Measurements from ENCODE around the gene C8A.

The C8A gene

GRCh38 chr1:56927171-56927570, 72.6 kb downstream of the C8A start:
- no peak for DNase-seq (ENCODE audit: low read depth)

GRCh38 chr1:56927986-56928385, 73.4 kb downstream of the C8A start:
- no peak for DNase-seq (ENCODE audit: low read depth)

- DNase-seq (ENCODE audit: low read depth), result no peak
These were observed 74.9 kb downstream of the C8A start for GRCh38 chr1:56929492-56929891.

- no peak for DNase-seq (ENCODE audit: low read depth)
These were observed 76.6 kb downstream of the C8A start for GRCh38 chr1:56931211-56931610.

GRCh38 chr1:56931686-56932085, 77.1 kb downstream of the C8A start:
- no peak for DNase-seq (ENCODE audit: low read depth)

GRCh38 chr1:56933161-56933560, 78.6 kb downstream of the C8A start:
- DNase-seq (ENCODE audit: low read depth), result no peak

GRCh38 chr1:56933606-56934005, 79.0 kb downstream of the C8A start:
- DNase-seq (ENCODE audit: low read depth), result no peak

GRCh38 chr1:56934430-56935060, 79.9 kb downstream of the C8A start:
- no peak for DNase-seq (ENCODE audit: low read depth)

- DNase-seq (ENCODE audit: low read depth), result no peak
These were observed 84.0 kb downstream of the C8A start for GRCh38 chr1:56938646-56939045.

GRCh38 chr1:56939209-56939608, 84.6 kb downstream of the C8A start:
- no peak for DNase-seq (ENCODE audit: low read depth)

- DNase-seq (ENCODE audit: low read depth), result no peak
These were observed 85.4 kb downstream of the C8A start for GRCh38 chr1:56940039-56940438.

GRCh38 chr1:56948403-56949023, 93.9 kb downstream of the C8A start:
- no peak for DNase-seq (ENCODE audit: low read depth)

GRCh38 chr1:56952501-56952900, 97.9 kb downstream of the C8A start:
- no peak for DNase-seq (ENCODE audit: low read depth)

GRCh38 chr1:56953386-56953785, 98.8 kb downstream of the C8A start:
- DNase-seq (ENCODE audit: low read depth), result no peak

- no peak for DNase-seq (ENCODE audit: low read depth)
These were observed 100.1 kb downstream of the C8A start for GRCh38 chr1:56954664-56955063.

GRCh38 chr1:56957931-56958330, 103.3 kb downstream of the C8A start:
- DNase-seq (ENCODE audit: low read depth), result no peak

- peak; percentile 8 for DNase-seq (ENCODE audit: low read depth)
These were observed 103.9 kb downstream of the C8A start for GRCh38 chr1:56958526-56958925.

- DNase-seq (ENCODE audit: low read depth), result no peak
These were observed 106.8 kb downstream of the C8A start for GRCh38 chr1:56961426-56961825.

- DNase-seq (ENCODE audit: low read depth), result no peak
These were observed 109.1 kb downstream of the C8A start for GRCh38 chr1:56963667-56964066.

GRCh38 chr1:56964349-56965017, 109.9 kb downstream of the C8A start:
- DNase-seq (ENCODE audit: low read depth), result no peak

GRCh38 chr1:56965191-56965590, 110.6 kb downstream of the C8A start:
- DNase-seq (ENCODE audit: low read depth), result no peak

GRCh38 chr1:56965916-56966697, 111.5 kb downstream of the C8A start, which contains the start of gene C8B:
C8B (minus strand) TSS chr1:56966015; CDS start chr1:56965948, 67 bp downstream.
- no peak for DNase-seq (ENCODE audit: low read depth)

- no peak for DNase-seq (ENCODE audit: low read depth)
These were observed 112.1 kb downstream of the C8A start for GRCh38 chr1:56966698-56966999.
